ENCODE results near the gene ACOT7. TPM values are rescaled to one million over a fixed set of nuclear protein-coding genes. Genes with fewer than 3 reads are reported as not detected.
"Not testable (repeated sequence)": the region's sequence is repeated elsewhere in the genome, so short reads cannot be mapped to it uniquely, and the experiment has no call there.

Gene ACOT7, protein sequence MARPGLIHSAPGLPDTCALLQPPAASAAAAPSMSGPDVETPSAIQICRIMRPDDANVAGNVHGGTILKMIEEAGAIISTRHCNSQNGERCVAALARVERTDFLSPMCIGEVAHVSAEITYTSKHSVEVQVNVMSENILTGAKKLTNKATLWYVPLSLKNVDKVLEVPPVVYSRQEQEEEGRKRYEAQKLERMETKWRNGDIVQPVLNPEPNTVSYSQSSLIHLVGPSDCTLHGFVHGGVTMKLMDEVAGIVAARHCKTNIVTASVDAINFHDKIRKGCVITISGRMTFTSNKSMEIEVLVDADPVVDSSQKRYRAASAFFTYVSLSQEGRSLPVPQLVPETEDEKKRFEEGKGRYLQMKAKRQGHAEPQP
- total RNA-seq (1 to 10 TPM; 6.1 to 9.3 (median 7.4) TPM), total RNA-seq (2.6 to 59.6 (median 6.9) reads per million in 29 experiments)
- 5.7 TPM for total RNA-seq (2013)

DNA sequence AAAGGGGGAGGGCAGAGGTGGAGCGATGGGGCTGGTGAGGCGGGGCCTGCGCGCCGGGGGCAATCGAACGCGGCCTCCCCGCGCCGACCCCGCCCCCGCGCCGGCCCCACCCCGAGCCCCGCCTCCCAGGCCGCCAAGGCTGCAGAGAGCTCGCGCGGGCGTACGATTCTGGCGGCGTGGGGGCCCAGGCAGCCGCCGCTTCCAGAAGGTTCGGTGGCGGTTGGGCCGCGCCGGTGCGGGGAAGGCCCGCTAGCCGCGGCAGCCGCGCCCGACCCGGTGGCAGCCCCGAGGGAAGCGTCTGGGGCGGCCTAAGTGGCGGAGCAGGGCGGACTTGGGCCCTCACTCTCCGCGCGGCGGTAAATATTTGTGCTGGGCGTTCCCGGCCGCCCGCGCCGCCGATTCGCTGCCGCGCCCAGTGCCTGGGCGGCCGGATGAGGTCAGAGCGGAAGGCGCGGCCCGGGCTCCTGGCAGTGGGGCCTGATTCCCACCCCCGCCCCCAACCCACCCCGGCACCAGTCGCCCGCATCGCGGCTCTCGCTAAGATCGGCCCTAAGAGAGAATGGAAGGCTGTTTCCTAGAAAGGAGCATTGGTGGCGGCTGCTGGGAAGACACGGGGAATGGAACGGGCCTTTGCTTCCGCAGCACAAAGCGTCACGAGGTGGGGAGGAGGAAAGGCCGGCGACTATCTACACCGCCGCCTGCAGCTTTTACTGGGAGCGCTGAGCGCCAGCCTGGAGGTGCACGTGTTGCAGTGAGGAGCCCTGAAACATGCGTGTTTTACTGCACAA is at the start of gene ACOT7:
TSS of gene ACOT7 (minus strand) at position 368 of the 788 bp plus-strand sequence. CDS start 368 bp downstream, outside the sequence.
- under 1% methylated on average over 72 of the region's 87 CpGs for WGBS (ENCODE audit: insufficient coverage)

DNA sequence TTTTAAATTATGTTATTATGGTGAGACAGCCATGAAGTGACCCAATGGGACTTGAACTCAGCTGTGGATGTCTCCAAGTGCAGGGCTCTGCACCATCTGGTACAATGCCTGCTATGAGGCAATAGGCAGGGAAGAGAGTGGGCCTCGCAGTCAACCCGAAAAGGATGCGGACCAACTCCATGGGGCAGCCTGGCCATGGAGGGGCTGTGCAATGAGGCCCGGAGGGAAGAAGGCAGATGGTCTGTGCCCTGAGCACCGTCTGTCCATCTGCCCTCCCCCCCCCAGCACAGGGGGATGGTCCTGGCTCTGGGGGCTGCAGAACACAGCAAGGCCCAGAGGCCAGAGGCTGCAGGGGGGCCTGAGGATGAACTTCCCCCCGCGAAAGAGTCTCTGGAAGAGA is 48.0 kb upstream of the ACOT7 start:
- Mint-ChIP-seq H3K9me3 (no peaks in the 10 kb centered on the region), H3K27me3 (peaks cover 30 to 48% of the 10 kb centered on the region in 2 donors), H3K27ac (no peak overlapping the region), H3K36me3 (no peaks in the 10 kb centered on the region), H3K4me1 (peaks cover 13 to 25% (median 22%) of the 10 kb centered on the region in 3 donors), H3K4me3 (peak overlapping the region in 1 of 3 donors; percentile 54)
- no peaks in the 10 kb centered on the region for H3K9me3 ChIP-seq
- no peak for ATAC-seq (replicated peaks in 1 of 4)
- H3K36me3 ChIP-seq (ENCODE audit: control insufficient read depth in 2 of 2, extremely low read depth in 1 of 2, insufficient read depth in 1 of 2, low read length in 1 of 2) = no peaks in the 10 kb centered on the region
- H3K4me3 ChIP-seq (ENCODE audit: control insufficient read depth in 1 of 2, extremely low read depth in 1 of 2, low read length in 1 of 2) = no peak overlapping the region
- peaks cover 2 to 25% of the 10 kb centered on the region in 2 experiments for H3K4me1 ChIP-seq (ENCODE audit: control insufficient read depth in 1 of 2, extremely low read depth in 1 of 2, insufficient read depth in 2 of 2, low read length in 2 of 2)
- 87% methylated on average over 3 of the region's 7 CpGs for WGBS (ENCODE audit: insufficient coverage)
- CTCF ChIA-PET = no interaction called here
- H3K27ac ChIP-seq (ENCODE audit: low read length) = no peak overlapping the region
- POLR2A ChIA-PET = no interaction called here
- no peak for DNase-seq
- H3K27me3 ChIP-seq (replicated peaks in 1 of 2; ENCODE audit: control insufficient read depth in 2 of 2, extremely low read depth in 1 of 2, insufficient read depth in 2 of 2, low read length in 1 of 2) = peaks cover 0 to 78% of the 10 kb centered on the region in 2 experiments

More for the DNA sequence above, at the start of gene ACOT7:
- no peaks in the 10 kb centered on the region for H3K36me3 Mint-ChIP-seq
- POLR2A ChIA-PET = interaction anchor here (0.6 to 0.9 kb wide), 9 partner anchors 9 to 391 kb away, joined by 3 to 6 read pairs (median 4); no protein-coding TSS in a partner anchor
- Histone ChIP-seq H3K4me3 (ENCODE audit: control insufficient read depth in 1 of 2, extremely low read depth in 1 of 2, low read length in 1 of 2) (peak within 1 kb of the TSS; percentile 49 to 67), H3K27me3 (replicated peaks in 1 of 2; ENCODE audit: control insufficient read depth in 2 of 2, extremely low read depth in 1 of 2, insufficient read depth in 2 of 2, low read length in 1 of 2) (peaks cover 0 to 5% of the 10 kb centered on the region in 2 experiments), H3K36me3 (ENCODE audit: control insufficient read depth in 2 of 2, extremely low read depth in 1 of 2, insufficient read depth in 1 of 2, low read length in 1 of 2) (no peaks in the 10 kb centered on the region), H3K27ac (ENCODE audit: low read length) (peak within 1 kb of the TSS; percentile 82), H3K4me1 (ENCODE audit: control insufficient read depth in 1 of 2, extremely low read depth in 1 of 2, insufficient read depth in 2 of 2, low read length in 2 of 2) (peaks cover 12 to 27% of the 10 kb centered on the region in 2 experiments), H3K9me3 (no peaks in the 10 kb centered on the region)
- no peaks in the 10 kb centered on the region for H3K27me3 Mint-ChIP-seq
- peak; percentile 87 to 94 (median 90) for ATAC-seq (replicated peaks in 1 of 4)
- peak within 1 kb of the TSS; percentile 94 to 95 for H3K27ac Mint-ChIP-seq
- DNase-seq = peak; percentile 76 to 94 (median 86)
- H3K4me3 Mint-ChIP-seq = peak within 1 kb of the TSS; percentile 82 to 86 (median 82)
- CTCF ChIA-PET = interaction anchor here (0.6 to 1.8 kb wide), 7 partner anchors 22 to 396 kb away, joined by 3 to 9 read pairs (median 3); no protein-coding TSS in a partner anchor
- H3K4me1 Mint-ChIP-seq = peaks cover 21 to 24% (median 24%) of the 10 kb centered on the region in 3 donors
- no peaks in the 10 kb centered on the region for H3K9me3 Mint-ChIP-seq

DNA sequence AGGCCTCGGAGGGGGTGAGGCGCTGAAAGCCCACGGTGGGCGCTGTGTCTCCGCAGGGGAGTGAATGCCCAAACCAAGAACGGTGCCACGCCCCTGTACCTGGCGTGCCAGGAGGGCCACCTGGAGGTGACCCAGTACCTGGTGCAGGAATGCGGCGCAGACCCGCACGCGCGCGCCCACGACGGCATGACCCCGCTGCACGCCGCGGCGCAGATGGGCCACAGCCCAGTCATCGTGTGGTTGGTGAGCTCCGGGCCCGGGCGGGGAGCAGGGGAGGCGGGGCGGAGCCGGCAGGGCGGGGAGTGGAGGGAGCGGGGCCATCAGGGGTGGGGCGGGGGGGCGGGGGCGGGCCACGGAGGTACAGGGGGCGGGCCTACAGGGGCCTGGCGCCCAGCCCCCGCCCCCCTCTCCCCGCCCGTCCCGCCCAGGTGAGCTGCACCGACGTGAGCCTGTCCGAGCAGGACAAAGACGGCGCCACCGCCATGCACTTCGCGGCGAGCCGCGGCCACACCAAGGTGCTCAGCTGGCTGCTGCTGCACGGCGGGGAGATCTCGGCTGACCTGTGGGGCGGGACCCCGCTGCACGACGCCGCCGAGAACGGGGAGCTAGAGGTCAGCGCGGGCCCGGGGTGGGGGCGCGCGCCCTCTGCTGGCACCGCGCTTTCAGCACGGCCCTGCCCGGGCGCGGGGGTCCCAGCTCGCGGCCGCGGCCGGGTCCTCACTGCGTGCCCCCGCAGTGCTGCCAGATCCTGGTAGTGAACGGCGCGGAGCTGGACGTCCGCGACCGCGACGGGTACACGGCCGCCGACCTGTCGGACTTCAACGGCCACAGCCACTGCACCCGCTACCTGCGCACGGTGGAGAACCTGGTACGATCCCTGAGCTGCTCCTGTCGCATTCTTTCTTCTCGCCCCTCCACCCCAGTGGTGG is 46.9 kb upstream of the ACOT7 start:
- CTCF ChIA-PET = interaction anchor here (0.6 to 1.2 kb wide), 6 partner anchors 17 to 261 kb away, joined by 3 to 7 read pairs (median 4); partner anchors contain the start of genes DNAJC11 (in 1 of the 2) and TNFRSF25 (in 1 of the 2)
- Mint-ChIP-seq H3K36me3 (no peaks in the 10 kb centered on the region), H3K4me3 (peak overlapping the region in 2 of 3 donors; percentile 28 to 77), H3K4me1 (peaks cover 13 to 25% (median 19%) of the 10 kb centered on the region in 3 donors), H3K27ac (no peak overlapping the region), H3K9me3 (no peaks in the 10 kb centered on the region), H3K27me3 (peaks cover 30 to 45% of the 10 kb centered on the region in 2 donors)
- H3K9me3 ChIP-seq = no peaks in the 10 kb centered on the region
- 9% methylated on average over 78 of the region's 101 CpGs for WGBS (ENCODE audit: insufficient coverage)
- DNase-seq = peak in 34 of 35 experiments; percentile 36 to 80 (median 64)
- POLR2A ChIA-PET = interaction anchor here in 1 of 2 donors (0.6 kb wide), 2 partner anchors 20 to 165 kb away, joined by 4 read pairs; no protein-coding TSS in a partner anchor
- peaks cover 0 to 71% of the 10 kb centered on the region in 2 experiments for H3K27me3 ChIP-seq (replicated peaks in 1 of 2; ENCODE audit: control insufficient read depth in 2 of 2, extremely low read depth in 1 of 2, insufficient read depth in 2 of 2, low read length in 1 of 2)
- H3K4me1 ChIP-seq (ENCODE audit: control insufficient read depth in 1 of 2, extremely low read depth in 1 of 2, insufficient read depth in 2 of 2, low read length in 2 of 2) = peaks cover 0 to 21% of the 10 kb centered on the region in 2 experiments
- no peak overlapping the region for H3K27ac ChIP-seq (ENCODE audit: low read length)
- no peak overlapping the region for H3K4me3 ChIP-seq (ENCODE audit: control insufficient read depth in 1 of 2, extremely low read depth in 1 of 2, low read length in 1 of 2)
- ATAC-seq (replicated peaks in 1 of 4) = peak; percentile 83 to 88 (median 86)
- H3K36me3 ChIP-seq (ENCODE audit: control insufficient read depth in 2 of 2, extremely low read depth in 1 of 2, insufficient read depth in 1 of 2, low read length in 1 of 2) = no peaks in the 10 kb centered on the region

DNA sequence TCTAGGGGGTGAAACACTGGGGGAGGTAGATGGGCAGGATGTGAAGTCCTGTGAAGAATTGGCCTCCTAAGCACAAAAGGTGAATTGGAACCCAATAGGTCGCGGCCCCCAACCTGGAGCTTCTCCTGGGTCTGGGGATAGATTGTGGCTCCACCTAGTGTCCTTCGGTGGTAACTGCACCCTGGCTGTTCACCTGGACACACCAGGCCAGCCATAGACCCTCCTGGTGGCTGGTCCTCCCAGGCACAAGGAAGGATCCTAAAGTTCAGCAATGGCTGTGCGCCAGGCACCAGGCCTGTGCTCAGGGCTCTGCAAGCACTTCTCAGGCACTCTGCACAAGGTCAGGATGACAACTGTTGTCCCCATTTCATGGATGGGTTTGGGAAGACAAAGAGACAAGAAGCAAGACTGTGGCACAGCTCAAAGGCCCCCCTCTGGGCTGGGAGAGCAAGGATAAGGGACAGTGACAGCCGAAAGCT is 44.5 kb upstream of the ACOT7 start:
- Mint-ChIP-seq H3K27me3 (peaks cover 19 to 31% of the 10 kb centered on the region in 2 donors), H3K36me3 (no peaks in the 10 kb centered on the region), H3K4me1 (peaks cover 9 to 18% (median 14%) of the 10 kb centered on the region in 3 donors), H3K27ac (peak overlapping the region in 1 of 2 donors; percentile 21), H3K9me3 (no peaks in the 10 kb centered on the region), H3K4me3 (peak overlapping the region in 1 of 3 donors; percentile 52)
- DNase-seq = peak in 34 of 35 experiments; percentile 25 to 83 (median 58)
- H3K27me3 ChIP-seq (replicated peaks in 1 of 2; ENCODE audit: control insufficient read depth in 2 of 2, extremely low read depth in 1 of 2, insufficient read depth in 2 of 2, low read length in 1 of 2) = peaks cover 0 to 54% of the 10 kb centered on the region in 2 experiments
- 3% methylated on average over 4 of the region's 5 CpGs for WGBS (ENCODE audit: insufficient coverage)
- no peak overlapping the region for H3K4me3 ChIP-seq (ENCODE audit: control insufficient read depth in 1 of 2, extremely low read depth in 1 of 2, low read length in 1 of 2)
- peak; percentile 41 to 60 (median 49) for ATAC-seq (replicated peaks in 1 of 4)
- ChIA-PET POLR2A (interaction anchor here in 1 of 2 donors (0.6 to 0.7 kb wide), 2 partner anchors 22 to 172 kb away, joined by 3 to 7 read pairs; no protein-coding TSS in a partner anchor), CTCF (interaction anchor here (1.0 to 1.4 kb wide), 4 partner anchors 11 to 17 kb away, joined by 3 to 5 read pairs (median 5); no protein-coding TSS in a partner anchor)
- peaks cover 0 to 21% of the 10 kb centered on the region in 2 experiments for H3K4me1 ChIP-seq (ENCODE audit: control insufficient read depth in 1 of 2, extremely low read depth in 1 of 2, insufficient read depth in 2 of 2, low read length in 2 of 2)
- H3K36me3 ChIP-seq (ENCODE audit: control insufficient read depth in 2 of 2, extremely low read depth in 1 of 2, insufficient read depth in 1 of 2, low read length in 1 of 2) = no peaks in the 10 kb centered on the region
- no peak overlapping the region for H3K27ac ChIP-seq (ENCODE audit: low read length)
- H3K9me3 ChIP-seq = no peaks in the 10 kb centered on the region

DNA sequence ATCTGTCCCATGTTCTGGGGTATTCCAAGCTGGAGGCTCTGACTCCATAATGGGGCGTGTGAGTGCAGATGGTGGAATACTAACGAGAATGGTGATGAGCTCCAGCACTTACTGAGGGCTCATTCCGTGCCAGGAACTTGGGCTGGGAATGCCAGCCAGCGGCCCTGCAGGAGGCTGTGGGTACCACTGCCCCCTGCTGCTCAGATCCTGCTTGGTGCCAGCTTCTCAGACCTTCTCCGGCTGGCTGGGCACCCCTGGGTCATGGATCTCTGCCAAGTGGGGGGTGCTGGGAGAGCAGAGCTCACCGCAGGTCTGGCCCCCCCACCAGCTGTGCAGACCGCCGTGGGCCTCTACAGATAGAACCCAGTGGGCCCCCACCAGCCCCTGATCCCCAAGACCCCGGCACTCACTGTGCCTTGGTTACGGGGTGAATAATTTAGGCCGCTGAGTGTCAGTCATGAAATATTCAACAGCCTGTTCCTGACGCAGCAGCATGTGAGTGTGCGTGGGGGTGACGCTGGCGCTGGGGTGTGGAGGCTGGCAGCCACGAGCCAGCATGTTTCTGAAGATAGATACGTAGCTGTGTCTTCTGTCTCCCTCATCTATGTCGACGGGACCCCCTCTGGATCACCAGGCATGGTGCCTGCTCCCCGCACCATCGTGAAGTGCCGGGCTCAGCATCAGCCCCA is 43.6 kb upstream of the ACOT7 start:
- WGBS (ENCODE audit: insufficient coverage) = 63% methylated on average over 16 of the region's 22 CpGs
- Histone ChIP-seq H3K27me3 (replicated peaks in 1 of 2; ENCODE audit: control insufficient read depth in 2 of 2, extremely low read depth in 1 of 2, insufficient read depth in 2 of 2, low read length in 1 of 2) (peaks cover 0 to 54% of the 10 kb centered on the region in 2 experiments), H3K4me1 (ENCODE audit: control insufficient read depth in 1 of 2, extremely low read depth in 1 of 2, insufficient read depth in 2 of 2, low read length in 2 of 2) (peaks cover 0 to 21% of the 10 kb centered on the region in 2 experiments)
- POLR2A ChIA-PET; DNase-seq; H3K36me3 ChIP-seq (ENCODE audit: control insufficient read depth in 2 of 2, extremely low read depth in 1 of 2, insufficient read depth in 1 of 2, low read length in 1 of 2); H3K27ac ChIP-seq (ENCODE audit: low read length); H3K9me3 Mint-ChIP-seq; H3K27ac Mint-ChIP-seq; H3K4me3 Mint-ChIP-seq; H3K9me3 ChIP-seq; H3K4me3 ChIP-seq (ENCODE audit: control insufficient read depth in 1 of 2, extremely low read depth in 1 of 2, low read length in 1 of 2); ATAC-seq (replicated peaks in 1 of 4); H3K36me3 Mint-ChIP-seq: not testable (repeated sequence)
- CTCF ChIA-PET = interaction anchor here in 1 of 2 donors (0.7 to 1.4 kb wide), 3 partner anchors 14 to 98 kb away, joined by 3 to 5 read pairs (median 5); no protein-coding TSS in a partner anchor
- peaks cover 9 to 18% (median 14%) of the 10 kb centered on the region in 3 donors for H3K4me1 Mint-ChIP-seq
- H3K27me3 Mint-ChIP-seq = peaks cover 19 to 31% of the 10 kb centered on the region in 2 donors

Data from T-cell (primary cell).